GM18507 (cell line): ENCODE data around the gene SRF.

Experiments
- DNase-seq: peaks from one replicate; pipeline ENCODE4 v3.0.0; 2011; ENCODE audit warnings: low read depth; ENCODE audit not compliant: insufficient read length; ENCODE audit errors: extremely low spot score
- FAIRE-seq: peaks from 2 replicates; lab custom pipeline; 2011; peaks lifted over from hg19 to GRCh38; lab: Jason Lieb, UNC

The SRF gene

GRCh38 chr6:43146709-43147688 is 24.1 kb upstream of the SRF start:
- FAIRE-seq (no peak), DNase-seq (no peak)

GRCh38 chr6:43147691-43148477 is 23.2 kb upstream of the SRF start:
- no peak for FAIRE-seq

GRCh38 chr6:43149265-43149664 is 21.8 kb upstream of the SRF start:
- FAIRE-seq = no peak

More at GRCh38 chr6:43147691-43148477, 23.2 kb upstream of the SRF start:
- DNase-seq = no peak

DNA sequence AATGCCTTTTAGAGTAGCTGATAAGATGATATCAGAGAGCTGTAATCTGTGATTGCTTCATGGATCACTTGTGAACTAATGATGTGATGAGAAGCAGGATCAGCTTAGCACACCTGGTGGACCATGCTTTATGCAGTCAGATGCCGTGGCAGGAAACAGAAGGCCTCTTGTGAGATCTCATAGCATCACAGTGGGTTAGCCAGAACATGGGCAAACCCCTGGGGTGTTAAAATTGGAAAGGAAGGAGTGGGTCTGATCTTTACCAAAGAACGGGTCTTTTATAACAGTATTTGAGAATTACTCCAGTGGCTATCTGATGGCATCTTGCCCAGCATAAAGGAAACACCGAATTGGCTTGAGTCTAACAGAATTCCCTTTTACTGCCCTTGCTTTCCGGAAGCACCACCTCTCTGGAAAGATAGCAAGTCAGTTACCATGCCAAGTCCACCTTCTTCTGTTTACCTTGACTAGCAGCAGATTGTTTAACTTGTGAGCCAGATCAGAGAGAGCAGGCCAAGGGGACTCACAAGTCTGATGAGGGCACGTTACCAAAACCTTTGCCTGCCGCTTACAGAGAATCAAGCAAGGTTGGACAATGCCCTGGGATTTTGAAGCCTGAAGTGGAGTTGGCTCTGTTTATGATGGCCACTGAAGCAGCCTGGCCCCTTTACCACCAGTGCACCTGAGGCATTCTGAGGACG is 20.9 kb upstream of the SRF start:
- DNase-seq = no peak
- no peak for FAIRE-seq

More at GRCh38 chr6:43149265-43149664, 21.8 kb upstream of the SRF start:
- no peak for DNase-seq

DNA sequence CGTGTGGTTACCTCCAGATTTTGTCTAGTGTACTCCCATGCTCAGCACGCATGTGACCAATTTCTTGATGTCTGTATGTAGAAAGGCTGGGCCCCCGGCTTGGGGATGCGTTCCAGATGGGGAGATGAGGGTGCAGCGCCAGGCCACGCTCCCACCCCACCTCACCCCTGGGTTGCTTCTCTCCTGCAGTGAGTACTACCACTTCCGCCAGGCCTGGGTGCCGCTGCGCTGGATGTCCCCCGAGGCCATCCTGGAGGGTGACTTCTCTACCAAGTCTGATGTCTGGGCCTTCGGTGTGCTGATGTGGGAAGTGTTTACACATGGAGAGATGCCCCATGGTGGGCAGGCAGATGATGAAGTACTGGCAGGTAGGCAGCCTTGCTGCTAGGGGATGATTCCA is 11.5 kb upstream of the SRF start:
- FAIRE-seq = no peak
- no peak for DNase-seq

GRCh38 chr6:43163899-43164298 is 7.2 kb upstream of the SRF start:
- FAIRE-seq (no peak), DNase-seq (no peak)

DNA sequence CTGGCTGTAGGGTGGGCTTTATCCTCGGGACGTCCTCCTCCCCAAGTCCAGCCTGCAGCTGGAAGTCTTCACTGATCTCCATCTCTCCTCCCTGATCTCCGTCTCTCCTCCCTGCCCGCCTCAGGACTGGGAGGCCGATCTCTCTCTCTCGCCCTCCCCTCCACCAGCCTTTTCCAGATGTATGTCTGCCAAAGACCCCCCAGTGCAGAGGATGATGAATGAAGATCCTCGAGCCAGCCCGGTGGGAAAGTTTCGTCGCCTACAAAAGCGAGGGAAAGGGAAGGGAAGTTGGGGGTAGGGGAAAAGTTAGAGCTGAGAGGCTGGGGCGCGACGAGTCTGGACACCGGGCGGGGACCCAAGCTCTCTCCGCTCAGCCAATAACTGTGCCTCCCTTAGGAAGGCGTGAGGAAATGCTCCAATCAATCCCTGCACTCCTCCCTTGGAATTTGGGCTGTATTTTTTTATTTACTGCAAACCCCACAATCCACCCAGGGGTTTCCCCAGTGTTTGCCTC is 595 bp upstream of the SRF start:
- FAIRE-seq = no peak
- no peak for DNase-seq

DNA sequence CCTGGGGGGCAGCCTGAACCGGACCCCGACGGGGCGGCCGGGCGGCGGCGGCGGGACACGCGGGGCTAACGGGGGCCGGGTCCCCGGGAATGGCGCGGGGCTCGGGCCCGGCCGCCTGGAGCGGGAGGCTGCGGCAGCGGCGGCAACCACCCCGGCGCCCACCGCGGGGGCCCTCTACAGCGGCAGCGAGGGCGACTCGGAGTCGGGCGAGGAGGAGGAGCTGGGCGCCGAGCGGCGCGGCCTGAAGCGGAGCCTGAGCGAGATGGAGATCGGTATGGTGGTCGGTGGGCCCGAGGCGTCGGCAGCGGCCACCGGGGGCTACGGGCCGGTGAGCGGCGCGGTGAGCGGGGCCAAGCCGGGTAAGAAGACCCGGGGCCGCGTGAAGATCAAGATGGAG is 636 bp downstream of the SRF start:
- no peak for FAIRE-seq
- DNase-seq = no peak

GRCh38 chr6:43172104-43173007 is 1.3 kb downstream of the SRF start:
- DNase-seq (no peak), FAIRE-seq (peak; percentile 18)

DNA sequence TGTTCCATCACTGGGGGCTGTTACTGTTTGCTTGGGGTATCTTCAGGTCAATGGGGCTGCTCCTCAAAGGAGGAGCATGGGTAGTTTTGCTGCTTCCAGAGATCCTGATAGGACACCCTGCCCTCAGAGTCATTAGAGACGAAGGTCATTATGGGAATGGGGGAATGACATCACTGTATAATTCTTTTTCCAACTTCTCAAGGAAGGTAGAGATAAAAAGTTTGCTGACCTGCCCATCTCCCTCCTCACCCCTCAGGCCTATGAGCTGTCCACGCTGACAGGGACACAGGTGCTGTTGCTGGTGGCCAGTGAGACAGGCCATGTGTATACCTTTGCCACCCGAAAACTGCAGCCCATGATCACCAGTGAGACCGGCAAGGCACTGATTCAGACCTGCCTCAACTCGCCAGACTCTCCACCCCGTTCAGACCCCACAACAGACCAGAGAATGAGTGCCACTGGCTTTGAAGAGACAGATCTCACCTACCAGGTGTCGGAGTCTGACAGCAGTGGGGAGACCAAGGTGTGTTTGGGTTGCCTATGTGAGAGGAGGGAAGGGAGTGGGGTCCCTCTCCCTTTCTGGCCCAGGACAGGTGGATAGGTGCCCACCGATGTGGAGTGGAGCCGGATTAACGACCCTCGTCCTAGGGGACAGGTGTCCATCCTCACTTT is 2.7 kb downstream of the SRF start:
- FAIRE-seq (no peak), DNase-seq (no peak)

DNA sequence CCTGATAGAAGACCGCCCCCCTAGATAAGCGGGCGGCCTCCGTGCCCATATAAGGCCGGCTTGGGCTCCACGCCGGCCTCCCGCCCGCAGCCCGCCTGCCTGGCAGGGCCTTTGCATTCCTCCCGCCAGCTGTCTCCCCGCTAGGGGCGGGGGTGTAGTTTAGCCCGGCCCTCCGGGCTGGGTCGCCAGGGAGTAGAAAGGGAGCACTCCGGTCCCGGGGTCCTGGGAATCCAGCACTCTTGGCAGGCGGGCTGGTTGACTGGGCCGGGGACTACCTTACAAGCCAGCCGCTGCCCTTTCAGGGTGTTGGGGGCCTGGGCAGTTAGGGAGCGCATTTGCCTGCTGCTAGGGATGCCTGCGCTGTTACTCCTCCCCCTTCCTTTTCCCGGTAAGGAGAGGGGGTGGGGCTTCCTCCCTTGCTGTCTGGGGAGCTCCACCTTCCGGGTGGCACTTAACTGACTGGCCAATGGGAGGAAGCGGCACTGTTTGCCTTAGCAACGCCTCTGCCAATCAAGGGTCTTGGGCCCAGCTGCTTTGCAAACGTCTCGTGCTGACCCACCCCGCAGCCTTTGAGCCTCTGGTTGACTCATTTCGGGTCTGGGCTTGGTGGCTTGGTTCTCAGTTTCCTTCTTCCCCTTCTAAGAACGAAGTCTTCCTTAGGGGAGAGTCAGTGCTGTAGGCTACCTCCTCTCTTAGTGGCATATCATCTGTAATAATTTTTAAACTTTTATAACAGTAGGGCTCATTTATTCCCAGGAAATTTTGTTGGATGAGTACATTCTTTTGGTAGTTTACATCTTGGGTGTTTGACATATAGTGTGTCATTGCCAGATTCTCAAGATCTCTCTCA is 3.4 kb downstream of the SRF start:
- DNase-seq (peak; percentile 97), FAIRE-seq (peak; percentile 99)

GRCh38 chr6:43175676-43176422 is 4.8 kb downstream of the SRF start:
- FAIRE-seq (no peak), DNase-seq (no peak)

DNA sequence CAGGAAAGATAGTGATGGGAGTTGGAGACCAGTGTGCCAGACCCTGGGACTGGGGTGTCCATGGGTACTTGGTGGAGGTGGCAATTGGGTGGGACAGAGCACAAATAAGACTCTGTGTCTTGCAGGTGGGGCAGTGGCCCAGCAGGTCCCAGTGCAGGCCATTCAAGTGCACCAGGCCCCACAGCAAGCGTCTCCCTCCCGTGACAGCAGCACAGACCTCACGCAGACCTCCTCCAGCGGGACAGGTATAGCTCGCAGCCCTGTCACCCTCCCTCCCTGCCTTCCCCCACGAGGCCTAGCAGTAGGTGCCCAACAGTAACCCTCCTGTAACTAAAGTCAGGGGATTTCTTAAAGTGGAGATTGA is 5.3 kb downstream of the SRF start:
- DNase-seq (no peak), FAIRE-seq (no peak)

GRCh38 chr6:43178150-43178549 is 7.1 kb downstream of the SRF start:
- DNase-seq (no peak), FAIRE-seq (no peak)

DNA sequence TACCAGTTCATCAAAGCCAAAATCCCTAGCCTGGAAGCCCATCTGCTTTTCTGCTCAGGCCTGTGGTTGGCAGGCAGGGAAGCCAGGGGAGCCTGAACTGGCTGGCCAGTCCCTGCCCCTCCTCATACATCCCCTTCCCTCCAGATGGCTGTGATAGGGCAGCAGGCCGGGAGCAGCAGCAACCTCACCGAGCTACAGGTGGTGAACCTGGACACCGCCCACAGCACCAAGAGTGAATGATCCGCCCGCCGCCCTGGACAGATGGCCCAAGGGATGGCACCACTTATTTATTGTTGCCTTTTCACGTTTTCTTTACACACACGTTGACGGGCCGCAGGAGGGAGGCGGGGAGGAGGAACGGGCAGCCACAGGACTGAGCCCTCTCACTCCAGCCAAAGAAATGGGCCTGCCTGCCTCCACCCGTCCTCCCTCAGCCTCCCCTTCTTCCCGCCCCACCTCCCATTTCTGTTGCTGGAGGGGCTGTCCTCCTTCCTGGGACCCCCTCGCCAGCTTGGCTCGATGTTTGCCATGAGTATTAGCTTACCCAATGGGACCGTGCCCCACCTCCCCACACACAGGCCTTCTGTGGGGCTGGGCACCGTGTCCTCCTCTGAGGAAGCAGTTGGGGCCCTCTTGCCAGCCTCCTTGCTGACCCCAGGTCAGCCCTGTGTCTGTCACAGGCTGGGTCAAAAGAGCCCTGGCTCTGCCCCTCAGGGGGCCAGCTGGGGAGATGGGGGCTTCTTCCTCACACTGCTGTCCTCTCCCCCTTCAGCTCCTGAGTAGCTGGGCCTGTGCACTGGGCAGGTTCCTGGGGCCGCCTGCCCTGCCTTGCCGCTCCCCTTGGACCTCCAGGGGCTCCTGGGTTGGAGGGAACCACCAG is 8.1 kb downstream of the SRF start:
- DNase-seq (no peak), FAIRE-seq (no peak)

DNA sequence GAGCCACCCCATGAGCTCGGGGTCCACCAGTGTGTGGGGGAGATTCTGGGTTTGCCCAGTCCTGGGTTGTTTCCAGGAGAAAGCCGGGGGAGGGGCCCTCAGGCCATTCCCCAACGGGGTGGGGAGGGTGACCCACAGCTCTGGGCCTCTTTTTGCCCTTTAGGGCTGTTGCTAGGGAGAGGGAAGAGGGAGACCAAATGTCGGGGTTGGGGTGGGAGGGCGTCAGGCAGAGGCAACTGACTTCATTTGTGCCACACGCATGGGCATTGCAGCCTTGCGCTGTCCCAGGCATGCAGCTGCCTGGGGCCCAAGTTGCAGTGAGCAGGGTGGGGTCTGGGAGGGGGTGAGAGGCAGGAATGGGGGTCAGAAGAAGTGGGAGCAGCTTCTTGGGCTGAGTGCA is 9.0 kb downstream of the SRF start:
- FAIRE-seq (no peak), DNase-seq (no peak)
